HepG2 (cell line): ENCODE data around the gene VPS37B. TPM values are rescaled to one million over a fixed set of nuclear protein-coding genes. Genes with fewer than 3 reads are reported as not detected.

Source experiments
- ATAC-seq: fragments of 200-7000 bp; cut with Tn5 transposase; 3 replicates; pipeline ENCODE4 v1.9.1; 2020; ENCODE audit warnings: mild to moderate bottlenecking, moderate library complexity
- BruUV-seq: library from RNA; stranded (reverse); fragments of 400-500 nt; replicated peaks from 2 replicates; lab custom pipeline; 2021; lab: Mats Ljungman, UMichigan
- CTCF ChIA-PET: fragments of 300-600 bp; formaldehyde crosslinking; extraction: SDS; loops from one replicate; lab custom pipeline; 2021; ENCODE audit warnings: low total read pairs, inconsistent platforms, low intra/inter-chr PET ratio; lab: Yijun Ruan, JAX
- POLR2A ChIA-PET: fragments of 350-600 bp; sonication (Branson Sonifier 250); formaldehyde crosslinking; loops from one replicate; lab custom pipeline; 2020; ENCODE audit warnings: antibody characterized with exemption, inconsistent platforms; lab: Yijun Ruan, JAX
- DNase-seq: peaks from one replicate; pipeline ENCODE4 v3.0.0-alpha.2; 2015; ENCODE audit warnings: low spot score
- FAIRE-seq: peaks from 3 replicates; lab custom pipeline; 2011; peaks lifted over from hg19 to GRCh38; lab: Jason Lieb, UNC
- H2AFZ ChIP-seq: one replicate; pipeline ENCODE4 v1.6.1; 2011; ENCODE audit warnings: low read length, inconsistent platforms
- H3K27ac ChIP-seq: fragments of 300-600 bp; 3 replicates; pipeline ENCODE4 v1.8.0; 2011; ENCODE audit warnings: mixed run types, mild to moderate bottlenecking, mixed read lengths, low read length, inconsistent platforms; ENCODE audit not compliant: insufficient read depth; ENCODE audit errors: extremely low read length
- H3K27me3 ChIP-seq, 2 experiments: fragments of 200-600 bp in 1 of 2; 2 replicates in 1 of 2; 3 replicates in 1 of 2; pipeline versions ENCODE4 v1.6.0 to v1.8.0; 2011; ENCODE audit warnings: low read length in 2 of 2, mild to moderate bottlenecking in 2 of 2, moderate library complexity in 2 of 2, inconsistent platforms in 1 of 2; ENCODE audit not compliant: insufficient read depth in 2 of 2, control insufficient read depth in 1 of 2
- H3K36me3 ChIP-seq, 2 experiments: fragments of 200-600 bp in 1 of 2; replicated peaks in 1 of 2; 2 replicates in 1 of 2; 3 replicates in 1 of 2; pipeline versions ENCODE4 v1.5.1 to v1.8.0; 2011; ENCODE audit warnings: low read length in 2 of 2, inconsistent platforms in 1 of 2; ENCODE audit not compliant: insufficient read depth in 2 of 2, control insufficient read depth in 1 of 2
- H3K4me1 ChIP-seq: 2 replicates; pipeline ENCODE4 v1.5.1; 2012; ENCODE audit warnings: low read length, inconsistent platforms; ENCODE audit not compliant: insufficient read depth
- H3K4me2 ChIP-seq: 2 replicates; pipeline ENCODE4 v1.6.0; 2011; ENCODE audit warnings: low read depth, low read length, inconsistent platforms
- H3K4me3 ChIP-seq, 3 experiments: fragments of 200-600 bp in 1 of 3; sonication (generic), shearing (Covaris generic) in 1 of 3; replicated peaks in 1 of 3; 2 replicates each; pipeline ENCODE4 v1.5.1; 2011 to 2016; ENCODE audit warnings: low read length in 3 of 3, inconsistent platforms in 2 of 3, low read depth in 2 of 3, mild to moderate bottlenecking in 2 of 3, control low read depth in 1 of 3, mixed read lengths in 1 of 3; ENCODE audit not compliant: insufficient read depth in 1 of 3
- H3K79me2 ChIP-seq: one replicate; pipeline ENCODE4 v1.6.1; 2011; ENCODE audit warnings: low read length, inconsistent platforms; ENCODE audit not compliant: insufficient read depth
- H3K9ac ChIP-seq: 2 replicates; pipeline ENCODE4 v1.6.0; 2011; ENCODE audit warnings: mild to moderate bottlenecking, low read depth, low read length, inconsistent platforms; ENCODE audit not compliant: insufficient read depth
- H3K9me3 ChIP-seq: 2 replicates; pipeline ENCODE4 v1.5.1; 2012; ENCODE audit warnings: mild to moderate bottlenecking, low read length
- H4K20me1 ChIP-seq: 2 replicates; pipeline ENCODE4 v1.6.0; 2011; ENCODE audit warnings: inconsistent platforms, mild to moderate bottlenecking, low read length, moderate library complexity; ENCODE audit not compliant: insufficient read depth
- FOXA3 ChIP-seq: IDR thresholded peaks from 2 replicates; pipeline ENCODE4 v1.6.1; 2016; ENCODE audit warnings: missing genetic modification reagents, missing compliant biosample characterization
- HDAC1 ChIP-seq: sonication (generic); formaldehyde crosslinking; IDR thresholded peaks from 2 replicates; pipeline ENCODE4 v1.5.1; 2020; ENCODE audit warnings: mild to moderate bottlenecking, missing genetic modification reagents
- HOXA5 ChIP-seq: sonication (generic); formaldehyde crosslinking; IDR thresholded peaks from 2 replicates; pipeline ENCODE4 v1.4.0; 2020; ENCODE audit warnings: missing genetic modification reagents
- NFYB ChIP-seq: sonication (generic); formaldehyde crosslinking; IDR thresholded peaks from 2 replicates; pipeline ENCODE4 v1.4.0; 2020; ENCODE audit warnings: missing genetic modification reagents
- NKX3-1 ChIP-seq: sonication (generic); formaldehyde crosslinking; IDR thresholded peaks from 2 replicates; pipeline ENCODE4 v1.5.0; 2020; ENCODE audit warnings: missing genetic modification reagents
- TBX3 ChIP-seq: fragments of 450-650 bp; IDR thresholded peaks from 2 replicates; pipeline ENCODE4 v1.6.1; 2017; ENCODE audit warnings: antibody characterized with exemption, mild to moderate bottlenecking, inconsistent platforms, borderline replicate concordance
- ZNF496 ChIP-seq: sonication (generic); formaldehyde crosslinking; IDR thresholded peaks from 2 replicates; pipeline ENCODE4 v1.8.1; 2023; ENCODE audit warnings: mild to moderate bottlenecking, moderate library complexity, missing genetic modification reagents; ENCODE audit not compliant: insufficient replicate concordance
- ZNF780A ChIP-seq: sonication (generic); formaldehyde crosslinking; IDR thresholded peaks from 2 replicates; pipeline ENCODE4 v1.8.0; 2022; ENCODE audit warnings: mild to moderate bottlenecking, missing genetic modification reagents, moderate library complexity
- WGBS: methylation state at CpG from one replicate; pipeline ENCODE4 v1.1.6; 2017; ENCODE audit warnings: low lambda C conversion rate; 5-methylcytosine and 5-hydroxymethylcytosine counted together
- in situ Hi-C: cut with HindIII; loops from 2 replicates; pipeline ENCODE4 v1.10.0; 2017; ENCODE audit warnings: low pct_unique_long_range_greater_than_20kb; ENCODE audit not compliant: extremely low pct_ligation_motif_present
- intact Hi-C: fragments of 100-400 bp; cut with micrococcal nuclease; formaldehyde crosslinking; loops from one replicate; pipeline ENCODE4 v1.10.0; 2022; ENCODE audit not compliant: unreplicated experiment
- polyA plus RNA-seq, 8 experiments: library from polyadenylated mRNA; depleted of rRNA in 3 of 8; stranded (reverse) in 7 of 8; unstranded in 1 of 8; fragments of >200 nt; fragmentation: Illumina TruSeq in 4 of 8; extraction: Trizol in 4 of 8; gene quantifications; 2 replicates each; pipeline versions ENCODE4 v1.2.1 to v1.2.3, GENCODE V29; 2011 to 2016; ENCODE audit warnings: low read depth in 4 of 8, missing spikeins in 1 of 8, mixed read lengths in 1 of 8; ENCODE audit not compliant: insufficient read depth in 1 of 8
- total RNA-seq, 5 experiments: library from RNA; depleted of rRNA; stranded (reverse); fragments of >200 nt; fragmentation: Illumina TruSeq; extraction: Trizol; gene quantifications; 2 replicates each; pipeline ENCODE4 v1.2.3, GENCODE V29; 2016; ENCODE audit warnings: low read depth in 1 of 5
- TF ChIP-seq, protein P1 (sequence below): sonication (generic); formaldehyde crosslinking; IDR thresholded peaks from 2 replicates; pipeline ENCODE4 v1.4.0; 2020; ENCODE audit warnings: missing genetic modification reagents, borderline replicate concordance
- TF ChIP-seq, protein P2 (sequence below): sonication (generic); formaldehyde crosslinking; IDR thresholded peaks from 2 replicates; pipeline ENCODE4 v1.4.0; 2020; ENCODE audit warnings: missing genetic modification reagents
- TF ChIP-seq, protein P3 (sequence below): sonication (generic); formaldehyde crosslinking; IDR thresholded peaks from 2 replicates; pipeline ENCODE4 v1.5.0; 2020; ENCODE audit warnings: missing genetic modification reagents, mild to moderate bottlenecking, borderline replicate concordance
- TF ChIP-seq, protein P4 (sequence below): IDR thresholded peaks from 2 replicates; pipeline ENCODE4 v1.6.1; 2016; ENCODE audit warnings: mild to moderate bottlenecking

The VPS37B gene
- total and polyA plus RNA-seq, 2 of the 13 experiments (the other 11 are each of a cell fraction or from before 2014, with no cell fraction given): 4.6 to 5.3 TPM

DNA sequence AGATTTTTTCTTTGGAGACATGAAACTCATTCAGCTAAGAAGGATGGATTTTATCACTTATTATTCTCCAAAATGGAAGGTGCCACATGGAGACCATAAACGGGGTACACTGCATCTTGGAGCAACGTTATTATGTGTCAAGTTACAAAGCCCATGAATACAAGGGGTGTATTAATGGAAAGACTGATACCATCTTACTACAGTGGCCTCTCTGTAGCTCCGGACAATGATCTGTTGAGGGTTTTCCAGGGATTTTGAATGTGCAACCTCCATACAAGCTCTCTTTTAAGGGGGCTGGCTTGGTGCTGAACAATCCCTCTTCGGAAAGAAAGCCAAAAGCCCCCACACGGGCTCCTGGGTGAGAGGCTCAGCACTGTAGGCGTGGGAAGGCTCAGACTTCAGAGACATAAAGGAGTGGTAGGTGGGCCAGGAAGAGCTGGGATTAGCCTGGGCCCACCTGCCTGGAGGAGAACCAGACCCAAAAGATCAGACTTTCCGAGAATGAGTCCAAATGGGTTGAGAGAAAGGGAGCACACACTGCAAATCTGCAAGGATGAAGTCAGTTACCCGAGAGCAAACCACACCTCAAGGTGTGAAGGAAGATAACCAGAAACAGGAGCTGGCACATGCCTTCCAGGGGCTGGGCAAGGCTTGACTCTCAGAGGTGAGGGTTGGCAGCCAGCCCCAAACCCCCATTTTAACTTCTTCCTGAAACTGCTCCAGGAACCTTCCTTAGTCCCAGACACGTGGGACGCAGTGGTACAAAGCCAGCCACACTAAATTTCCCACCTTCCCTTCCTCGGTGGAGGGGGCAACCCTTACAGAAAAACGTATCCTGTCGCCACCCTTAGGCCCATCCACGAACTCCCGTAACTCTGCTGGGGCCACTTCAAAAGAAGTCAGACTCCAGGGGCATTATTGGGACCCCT lies 1.5 kb downstream of the VPS37B start (continued):
- TF ChIP-seq, protein P1, sequence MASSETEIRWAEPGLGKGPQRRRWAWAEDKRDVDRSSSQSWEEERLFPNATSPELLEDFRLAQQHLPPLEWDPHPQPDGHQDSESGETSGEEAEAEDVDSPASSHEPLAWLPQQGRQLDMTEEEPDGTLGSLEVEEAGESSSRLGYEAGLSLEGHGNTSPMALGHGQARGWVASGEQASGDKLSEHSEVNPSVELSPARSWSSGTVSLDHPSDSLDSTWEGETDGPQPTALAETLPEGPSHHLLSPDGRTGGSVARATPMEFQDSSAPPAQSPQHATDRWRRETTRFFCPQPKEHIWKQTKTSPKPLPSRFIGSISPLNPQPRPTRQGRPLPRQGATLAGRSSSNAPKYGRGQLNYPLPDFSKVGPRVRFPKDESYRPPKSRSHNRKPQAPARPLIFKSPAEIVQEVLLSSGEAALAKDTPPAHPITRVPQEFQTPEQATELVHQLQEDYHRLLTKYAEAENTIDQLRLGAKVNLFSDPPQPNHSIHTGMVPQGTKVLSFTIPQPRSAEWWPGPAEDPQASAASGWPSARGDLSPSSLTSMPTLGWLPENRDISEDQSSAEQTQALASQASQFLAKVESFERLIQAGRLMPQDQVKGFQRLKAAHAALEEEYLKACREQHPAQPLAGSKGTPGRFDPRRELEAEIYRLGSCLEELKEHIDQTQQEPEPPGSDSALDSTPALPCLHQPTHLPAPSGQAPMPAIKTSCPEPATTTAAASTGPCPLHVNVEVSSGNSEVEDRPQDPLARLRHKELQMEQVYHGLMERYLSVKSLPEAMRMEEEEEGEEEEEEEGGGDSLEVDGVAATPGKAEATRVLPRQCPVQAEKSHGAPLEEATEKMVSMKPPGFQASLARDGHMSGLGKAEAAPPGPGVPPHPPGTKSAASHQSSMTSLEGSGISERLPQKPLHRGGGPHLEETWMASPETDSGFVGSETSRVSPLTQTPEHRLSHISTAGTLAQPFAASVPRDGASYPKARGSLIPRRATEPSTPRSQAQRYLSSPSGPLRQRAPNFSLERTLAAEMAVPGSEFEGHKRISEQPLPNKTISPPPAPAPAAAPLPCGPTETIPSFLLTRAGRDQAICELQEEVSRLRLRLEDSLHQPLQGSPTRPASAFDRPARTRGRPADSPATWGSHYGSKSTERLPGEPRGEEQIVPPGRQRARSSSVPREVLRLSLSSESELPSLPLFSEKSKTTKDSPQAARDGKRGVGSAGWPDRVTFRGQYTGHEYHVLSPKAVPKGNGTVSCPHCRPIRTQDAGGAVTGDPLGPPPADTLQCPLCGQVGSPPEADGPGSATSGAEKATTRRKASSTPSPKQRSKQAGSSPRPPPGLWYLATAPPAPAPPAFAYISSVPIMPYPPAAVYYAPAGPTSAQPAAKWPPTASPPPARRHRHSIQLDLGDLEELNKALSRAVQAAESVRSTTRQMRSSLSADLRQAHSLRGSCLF: no peak

DNA sequence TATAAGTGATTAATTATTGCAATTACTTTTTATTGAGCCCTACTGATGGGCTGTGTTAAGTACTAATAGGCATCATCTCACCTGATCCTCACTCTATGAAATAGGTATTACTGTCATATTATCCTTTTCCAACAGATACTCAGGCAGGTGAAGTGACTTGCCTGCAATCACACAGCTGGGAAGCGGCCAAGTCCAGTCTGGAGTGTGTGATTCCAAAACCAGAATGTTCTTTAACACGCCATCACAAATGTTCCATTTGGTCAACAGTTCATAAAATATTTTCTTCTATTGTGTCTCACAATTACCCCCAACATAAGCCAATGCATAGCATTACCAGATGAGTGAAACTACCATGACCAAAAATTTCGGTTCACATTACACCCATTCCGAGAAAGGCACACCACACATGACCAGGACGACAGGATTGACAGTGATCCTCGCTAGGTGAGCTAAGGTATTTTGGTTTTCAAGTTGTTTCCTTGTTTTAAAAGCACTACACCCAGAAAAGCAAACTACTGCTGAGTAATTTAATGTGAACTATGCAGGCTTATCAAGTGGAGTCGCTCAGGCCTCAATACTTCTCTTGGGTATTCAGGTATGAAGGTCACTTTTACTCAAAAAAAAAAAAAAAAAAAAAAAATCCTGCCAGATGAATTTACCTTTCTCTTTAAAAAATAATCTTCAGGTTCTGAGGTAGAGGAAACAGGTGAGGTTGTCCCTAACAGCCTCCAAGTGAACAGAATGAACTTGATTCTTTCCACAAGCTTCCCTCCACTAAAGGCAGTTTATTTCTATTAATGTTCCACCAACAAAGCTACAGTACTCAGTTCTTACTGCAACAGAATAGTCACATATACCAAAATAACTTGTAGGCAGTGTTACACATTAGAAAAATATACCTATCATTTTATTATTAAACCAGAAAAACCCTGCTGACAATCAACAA lies 2.4 kb downstream of the VPS37B start:
- intact Hi-C loops: no loop called here
- Histone ChIP-seq H4K20me1 (peaks cover 6% of the 10 kb centered on the region; the same call in 1 of the 2 replicates), H3K4me3 (peak overlapping the region in 2 of 3 experiments; percentile 58 to 79; a peak in 4 of 6 replicates), H3K79me2 (peaks cover 62% of the 10 kb centered on the region), H3K4me1 (peaks cover 74% of the 10 kb centered on the region), H3K27ac (no peak overlapping the region), H3K4me2 (peak overlapping the region; percentile 62), H3K27me3 (no peaks in the 10 kb centered on the region; a peak in 1 of 5 replicates), H2AFZ (no peak overlapping the region), H3K36me3 (no peaks in the 10 kb centered on the region; a peak in 1 of 5 replicates), H3K9ac (peak overlapping the region; percentile 89; the same call in 1 of the 2 replicates), H3K9me3 (no peaks in the 10 kb centered on the region)
- no peak for ATAC-seq
- WGBS: 74% methylated on average over 7 of the region's 7 CpGs
- no peak for DNase-seq
- no peak for FAIRE-seq
- CTCF ChIA-PET: no interaction called here
- in situ Hi-C loops: no loop called here
- POLR2A ChIA-PET: interaction anchor here (0.7 kb wide), 1 partner anchor 54 kb away, joined by 5 read pairs; no protein-coding TSS in a partner anchor
- BruUV-seq: TSS peak; percentile 34
- no peak for TF ChIP-seq HDAC1 (CRISPR knock-in tag)
- no peak for TF ChIP-seq NFYB (CRISPR knock-in tag)
- TF ChIP-seq, protein P2, sequence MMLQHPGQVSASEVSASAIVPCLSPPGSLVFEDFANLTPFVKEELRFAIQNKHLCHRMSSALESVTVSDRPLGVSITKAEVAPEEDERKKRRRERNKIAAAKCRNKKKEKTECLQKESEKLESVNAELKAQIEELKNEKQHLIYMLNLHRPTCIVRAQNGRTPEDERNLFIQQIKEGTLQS (CRISPR knock-in tag): no peak
- no peak for TF ChIP-seq HOXA5 (CRISPR knock-in tag)
- TF ChIP-seq, protein P3, sequence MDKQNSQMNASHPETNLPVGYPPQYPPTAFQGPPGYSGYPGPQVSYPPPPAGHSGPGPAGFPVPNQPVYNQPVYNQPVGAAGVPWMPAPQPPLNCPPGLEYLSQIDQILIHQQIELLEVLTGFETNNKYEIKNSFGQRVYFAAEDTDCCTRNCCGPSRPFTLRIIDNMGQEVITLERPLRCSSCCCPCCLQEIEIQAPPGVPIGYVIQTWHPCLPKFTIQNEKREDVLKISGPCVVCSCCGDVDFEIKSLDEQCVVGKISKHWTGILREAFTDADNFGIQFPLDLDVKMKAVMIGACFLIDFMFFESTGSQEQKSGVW (CRISPR knock-in tag): no peak
- TF ChIP-seq, protein P4, sequence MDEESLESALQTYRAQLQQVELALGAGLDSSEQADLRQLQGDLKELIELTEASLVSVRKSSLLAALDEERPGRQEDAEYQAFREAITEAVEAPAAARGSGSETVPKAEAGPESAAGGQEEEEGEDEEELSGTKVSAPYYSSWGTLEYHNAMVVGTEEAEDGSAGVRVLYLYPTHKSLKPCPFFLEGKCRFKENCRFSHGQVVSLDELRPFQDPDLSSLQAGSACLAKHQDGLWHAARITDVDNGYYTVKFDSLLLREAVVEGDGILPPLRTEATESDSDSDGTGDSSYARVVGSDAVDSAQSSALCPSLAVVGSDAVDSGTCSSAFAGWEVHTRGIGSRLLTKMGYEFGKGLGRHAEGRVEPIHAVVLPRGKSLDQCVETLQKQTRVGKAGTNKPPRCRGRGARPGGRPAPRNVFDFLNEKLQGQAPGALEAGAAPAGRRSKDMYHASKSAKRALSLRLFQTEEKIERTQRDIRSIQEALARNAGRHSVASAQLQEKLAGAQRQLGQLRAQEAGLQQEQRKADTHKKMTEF (CRISPR knock-in tag): no peak
- TF ChIP-seq ZNF780A (CRISPR knock-in tag): no peak
- no peak for TF ChIP-seq TBX3
- TF ChIP-seq FOXA3 (CRISPR knock-in tag): no peak
- no peak for TF ChIP-seq NKX3-1
- TF ChIP-seq ZNF496: no peak
